ENCODE results near the gene TMEM123. TPM values are rescaled to one million over a fixed set of nuclear protein-coding genes. Genes with fewer than 3 reads are reported as not detected.
"Not testable (repeated sequence)": the region's sequence is repeated elsewhere in the genome, so short reads cannot be mapped to it uniquely, and the experiment has no call there.

TMEM123 gene
- total RNA-seq, 1 donor from 2014 or later = 168 TPM

DNA sequence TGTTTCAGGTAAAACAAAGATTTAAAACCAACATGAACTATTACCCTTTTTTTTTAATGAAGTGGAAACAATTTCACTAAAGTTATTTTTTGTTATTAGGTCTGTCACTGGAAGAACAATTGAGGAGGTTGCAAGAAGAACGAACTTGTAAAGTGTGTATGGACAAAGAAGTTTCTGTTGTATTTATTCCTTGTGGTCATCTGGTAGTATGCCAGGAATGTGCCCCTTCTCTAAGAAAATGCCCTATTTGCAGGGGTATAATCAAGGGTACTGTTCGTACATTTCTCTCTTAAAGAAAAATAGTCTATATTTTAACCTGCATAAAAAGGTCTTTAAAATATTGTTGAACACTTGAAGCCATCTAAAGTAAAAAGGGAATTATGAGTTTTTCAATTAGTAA, 74.7 kb downstream of the TMEM123 start:
- H3K27me3 ChIP-seq (ENCODE audit: control insufficient read depth, insufficient read depth, low read length) = no peaks in the 10 kb centered on the region
- TF ChIP-seq, protein P1, sequence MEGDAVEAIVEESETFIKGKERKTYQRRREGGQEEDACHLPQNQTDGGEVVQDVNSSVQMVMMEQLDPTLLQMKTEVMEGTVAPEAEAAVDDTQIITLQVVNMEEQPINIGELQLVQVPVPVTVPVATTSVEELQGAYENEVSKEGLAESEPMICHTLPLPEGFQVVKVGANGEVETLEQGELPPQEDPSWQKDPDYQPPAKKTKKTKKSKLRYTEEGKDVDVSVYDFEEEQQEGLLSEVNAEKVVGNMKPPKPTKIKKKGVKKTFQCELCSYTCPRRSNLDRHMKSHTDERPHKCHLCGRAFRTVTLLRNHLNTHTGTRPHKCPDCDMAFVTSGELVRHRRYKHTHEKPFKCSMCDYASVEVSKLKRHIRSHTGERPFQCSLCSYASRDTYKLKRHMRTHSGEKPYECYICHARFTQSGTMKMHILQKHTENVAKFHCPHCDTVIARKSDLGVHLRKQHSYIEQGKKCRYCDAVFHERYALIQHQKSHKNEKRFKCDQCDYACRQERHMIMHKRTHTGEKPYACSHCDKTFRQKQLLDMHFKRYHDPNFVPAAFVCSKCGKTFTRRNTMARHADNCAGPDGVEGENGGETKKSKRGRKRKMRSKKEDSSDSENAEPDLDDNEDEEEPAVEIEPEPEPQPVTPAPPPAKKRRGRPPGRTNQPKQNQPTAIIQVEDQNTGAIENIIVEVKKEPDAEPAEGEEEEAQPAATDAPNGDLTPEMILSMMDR (IDR thresholded peaks at IDR 0.05; ENCODE audit: insufficient read depth, low read length, poor library complexity, severe bottlenecking) = no peak
- H3K4me3 ChIP-seq (ENCODE audit: low read depth, low read length) = no peak overlapping the region
- DNase-seq (ENCODE audit: low read depth) = no peak
- no peaks in the 10 kb centered on the region for H3K36me3 ChIP-seq (ENCODE audit: control insufficient read depth, insufficient read depth, low read length)

DNA sequence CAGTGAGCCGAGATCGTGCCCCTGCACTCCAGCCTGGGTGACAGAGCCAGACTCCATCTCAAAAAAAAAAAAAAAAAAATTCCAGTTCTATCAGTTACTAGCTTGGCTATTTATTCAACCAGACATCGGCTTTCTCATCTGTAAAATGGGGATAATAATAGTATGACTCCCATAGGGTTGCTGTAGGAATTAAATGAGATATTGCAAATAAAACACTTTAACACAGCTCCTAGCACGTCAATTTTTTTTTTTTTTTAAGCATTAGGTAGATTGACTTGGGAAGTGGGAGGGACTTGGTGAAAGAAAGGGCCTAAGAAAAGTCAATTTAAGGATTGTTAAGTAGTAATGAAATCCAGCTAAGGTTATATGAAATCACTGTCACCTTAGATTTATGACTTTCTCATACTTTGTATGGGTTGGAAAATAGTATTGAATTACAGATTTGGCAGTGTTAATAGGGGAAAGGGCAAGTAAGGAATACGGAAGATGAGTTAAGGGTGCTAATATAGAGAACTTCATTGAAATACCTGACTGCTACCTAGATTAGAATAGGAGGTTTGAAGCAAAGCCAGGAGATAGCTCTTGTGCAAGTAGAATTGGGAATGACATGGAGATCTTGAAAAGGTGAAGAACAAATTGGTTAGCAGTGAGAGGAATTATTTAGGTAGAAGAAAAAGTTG, 76.7 kb downstream of the TMEM123 start:
- TF ChIP-seq, protein P1 (IDR thresholded peaks at IDR 0.05; ENCODE audit: insufficient read depth, low read length, poor library complexity, severe bottlenecking) = no peak
- H3K4me3 ChIP-seq (ENCODE audit: low read depth, low read length) = no peak overlapping the region
- no peaks in the 10 kb centered on the region for H3K36me3 ChIP-seq (ENCODE audit: control insufficient read depth, insufficient read depth, low read length)
- DNase-seq (ENCODE audit: low read depth) = no peak
- H3K27me3 ChIP-seq (ENCODE audit: control insufficient read depth, insufficient read depth, low read length) = no peaks in the 10 kb centered on the region

DNA sequence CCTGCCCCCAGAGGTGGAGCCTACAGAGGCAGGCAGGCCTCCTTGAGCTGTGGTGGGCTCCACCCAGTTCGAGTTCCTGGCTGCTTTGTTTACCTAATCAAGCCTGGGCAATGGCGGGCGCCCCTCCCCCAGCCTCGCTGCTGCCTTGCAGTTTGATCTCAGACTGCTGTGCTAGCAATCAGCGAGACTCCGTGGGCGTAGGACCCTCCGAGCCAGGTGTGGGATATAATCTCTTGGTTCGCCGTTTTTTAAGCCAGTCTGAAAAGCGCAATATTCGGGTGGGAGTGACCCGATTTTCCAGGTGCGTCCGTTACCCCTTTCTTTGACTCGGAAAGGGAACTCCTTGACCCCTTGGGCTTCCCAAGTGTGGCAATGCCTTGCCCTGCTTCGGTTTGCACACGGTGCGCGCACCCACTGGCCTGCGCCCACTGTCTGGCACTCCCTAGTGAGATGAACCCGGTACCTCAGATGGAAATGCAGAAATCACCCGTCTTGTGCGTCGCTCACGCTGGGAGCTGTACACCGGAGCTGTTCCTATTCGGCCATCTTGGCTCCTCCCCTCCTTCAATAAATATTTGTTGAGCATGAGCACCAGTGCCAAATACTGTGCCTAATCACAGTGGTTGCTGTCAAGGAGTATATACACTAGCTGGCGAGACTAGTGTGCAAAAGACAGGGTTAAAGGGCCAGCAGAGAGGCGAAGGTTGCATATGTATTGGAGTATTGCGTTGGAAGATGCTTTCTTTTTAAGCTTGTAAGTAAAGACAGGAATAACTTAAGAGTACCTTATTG, 77.7 kb downstream of the TMEM123 start:
- H3K36me3 ChIP-seq (ENCODE audit: control insufficient read depth, insufficient read depth, low read length); H3K4me3 ChIP-seq (ENCODE audit: low read depth, low read length); H3K27me3 ChIP-seq (ENCODE audit: control insufficient read depth, insufficient read depth, low read length); DNase-seq (ENCODE audit: low read depth): not testable (repeated sequence)

DNA sequence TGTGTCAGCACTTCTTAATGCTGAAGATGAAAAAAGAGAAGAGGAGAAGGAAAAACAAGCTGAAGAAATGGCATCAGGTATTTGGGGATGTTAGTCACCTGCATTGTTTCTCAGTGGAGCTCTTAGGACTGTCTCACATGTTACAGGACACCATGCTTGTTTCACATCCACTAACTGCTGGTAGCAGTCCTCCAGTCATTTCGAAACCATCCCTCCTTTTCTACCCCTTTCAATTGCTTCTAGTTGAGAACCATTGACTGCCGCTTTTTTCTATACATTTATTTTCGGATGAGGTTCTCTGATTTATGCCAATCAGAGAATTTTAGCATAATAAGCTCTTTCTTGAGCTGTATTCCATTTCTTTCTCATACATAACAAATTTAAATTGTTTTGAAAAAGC, 84.1 kb downstream of the TMEM123 start:
- Histone ChIP-seq H3K4me3 (ENCODE audit: low read depth, low read length) (no peak overlapping the region), H3K36me3 (ENCODE audit: control insufficient read depth, insufficient read depth, low read length) (peaks cover 2% of the 10 kb centered on the region)
- TF ChIP-seq, protein P1 (IDR thresholded peaks at IDR 0.05; ENCODE audit: insufficient read depth, low read length, poor library complexity, severe bottlenecking) = no peak

DNA sequence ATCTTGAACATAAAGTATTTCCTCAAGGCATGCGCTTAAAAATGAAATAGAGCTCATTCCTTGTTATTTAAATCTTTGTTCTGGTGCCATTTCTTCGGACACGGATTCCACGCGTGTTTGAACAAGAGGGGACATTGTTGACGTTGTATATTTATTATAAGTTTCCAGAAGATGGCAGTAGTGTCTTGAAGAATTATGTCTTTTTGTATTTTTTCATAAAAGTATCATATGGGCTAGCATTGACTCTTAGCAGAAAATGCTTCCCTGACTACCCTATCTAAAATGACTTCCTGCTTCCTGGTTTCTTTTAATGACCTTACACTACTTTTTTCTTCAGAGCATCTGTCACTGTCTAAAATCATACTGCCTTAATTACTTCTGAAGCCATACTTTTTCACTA, 85.2 kb downstream of the TMEM123 start:
- H3K36me3 ChIP-seq (ENCODE audit: control insufficient read depth, insufficient read depth, low read length) = peaks cover 2% of the 10 kb centered on the region
- TF ChIP-seq, protein P1 (IDR thresholded peaks at IDR 0.05; ENCODE audit: insufficient read depth, low read length, poor library complexity, severe bottlenecking) = no peak
- no peak for DNase-seq (ENCODE audit: low read depth)
- H3K4me3 ChIP-seq (ENCODE audit: low read depth, low read length) = no peak overlapping the region
- H3K27me3 ChIP-seq (ENCODE audit: control insufficient read depth, insufficient read depth, low read length) = no peaks in the 10 kb centered on the region

More for the DNA sequence above, 84.1 kb downstream of the TMEM123 start:
- H3K27me3 ChIP-seq (ENCODE audit: control insufficient read depth, insufficient read depth, low read length) = no peaks in the 10 kb centered on the region
- DNase-seq (ENCODE audit: low read depth) = no peak

DNA sequence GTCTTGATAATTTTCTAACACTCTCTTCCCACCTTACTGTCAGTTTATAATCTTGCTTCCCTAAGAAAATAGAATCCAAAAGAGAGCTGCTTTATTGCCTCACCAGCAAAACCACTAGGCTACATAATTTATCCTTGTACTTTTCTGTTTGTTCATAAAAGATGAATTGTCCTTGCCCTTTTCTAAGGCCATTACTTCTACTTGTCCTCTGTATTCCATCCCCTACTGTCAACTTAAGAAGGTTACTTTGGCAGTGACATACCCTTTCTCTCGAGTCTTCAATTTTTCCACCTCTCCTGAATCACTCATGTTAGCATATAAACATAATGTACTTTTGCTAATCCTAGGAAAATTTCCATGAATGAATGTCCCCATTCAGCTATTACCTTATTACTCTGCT, 87.6 kb downstream of the TMEM123 start:
- H3K36me3 ChIP-seq (ENCODE audit: control insufficient read depth, insufficient read depth, low read length) = peaks cover 8% of the 10 kb centered on the region
- no peak for DNase-seq (ENCODE audit: low read depth)

More for the DNA sequence above, 87.6 kb downstream of the TMEM123 start:
- TF ChIP-seq, protein P1 (IDR thresholded peaks at IDR 0.05; ENCODE audit: insufficient read depth, low read length, poor library complexity, severe bottlenecking) = no peak
- Histone ChIP-seq H3K27me3 (ENCODE audit: control insufficient read depth, insufficient read depth, low read length) (no peaks in the 10 kb centered on the region), H3K4me3 (ENCODE audit: low read depth, low read length) (no peak overlapping the region)
